Activated T-helper 1 cell treated with anti-CD3 and anti-CD28 coated beads, Interleukin-12 subunit alpha, Interleukin-12 subunit beta, Interleukin-2, Interleukin-4 antibody, amounts not matched to agents 30 ng/mL and 10 ng/mL and 1 ng/mL, durations not matched to agents 14 hours and 24 hours and 36 hours (primary cell): Measurements from ENCODE around the gene EMID1. TPM values are rescaled to one million over a fixed set of nuclear protein-coding genes. Genes with fewer than 3 reads are reported as not detected.

Experiments used
- DNase-seq: peaks from one replicate; pipeline ENCODE4 v3.0.0; 2021; ENCODE audit warnings: low spot score
- H3K27ac Mint-ChIP-seq: one replicate; pipeline ENCODE4 v1.8.0; 2021; ENCODE audit warnings: mild to moderate bottlenecking, mixed read lengths
- H3K27me3 Mint-ChIP-seq: one replicate; pipeline ENCODE4 v1.8.0; 2022; ENCODE audit warnings: mild to moderate bottlenecking, moderate library complexity, mixed read lengths; ENCODE audit not compliant: insufficient read depth
- H3K36me3 Mint-ChIP-seq: one replicate; pipeline ENCODE4 v1.8.0; 2021; ENCODE audit warnings: low read depth, mixed read lengths
- H3K4me1 Mint-ChIP-seq: one replicate; pipeline ENCODE4 v1.8.0; 2021; ENCODE audit warnings: low read depth, mixed read lengths
- H3K4me3 Mint-ChIP-seq: one replicate; pipeline ENCODE4 v1.8.0; 2021; ENCODE audit warnings: mild to moderate bottlenecking, moderate library complexity, mixed read lengths
- H3K9me3 Mint-ChIP-seq: one replicate; pipeline ENCODE4 v1.8.0; 2021; ENCODE audit warnings: mixed read lengths
- intact Hi-C: fragments of 100-400 bp; cut with micrococcal nuclease; formaldehyde crosslinking; loops from one replicate; pipeline ENCODE4 v1.15.1; 2024
- total RNA-seq: library from RNA; stranded (reverse); gene quantifications from 2 replicates; pipeline ENCODE4 v1.2.3, GENCODE V29; 2022

The EMID1 gene
- total RNA-seq, 1 donor from 2014 or later, result not detected

DNA sequence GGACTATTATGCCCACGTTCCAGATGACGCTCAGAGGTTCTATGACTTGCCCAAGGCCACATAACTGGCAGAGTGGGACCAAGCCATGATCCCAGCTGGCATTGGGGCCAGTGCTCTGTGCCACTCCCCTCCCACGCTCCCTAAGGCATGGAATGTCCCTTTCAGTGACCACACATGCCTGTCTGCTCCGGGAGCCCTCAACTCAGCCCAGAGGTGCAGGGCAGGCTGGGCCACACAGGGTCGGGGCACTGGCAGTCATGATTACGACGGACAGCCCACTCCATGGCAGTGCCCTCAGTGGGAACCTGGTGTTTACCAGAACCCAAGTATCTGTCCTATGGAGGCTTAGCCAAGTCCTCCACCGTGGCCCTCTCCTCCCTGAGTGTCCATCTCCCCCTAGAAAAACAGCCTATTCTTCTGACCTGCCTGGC lies 52.1 kb downstream of the EMID1 start:
- peaks cover 2% of the 10 kb centered on the region for H3K36me3 Mint-ChIP-seq
- intact Hi-C loops, result no loop called here
- H3K27me3 Mint-ChIP-seq, result no peaks in the 10 kb centered on the region
- DNase-seq, result no peak
- H3K4me1 Mint-ChIP-seq, result no peaks in the 10 kb centered on the region
- H3K27ac Mint-ChIP-seq, result no peak overlapping the region
- H3K9me3 Mint-ChIP-seq, result no peaks in the 10 kb centered on the region
- no peak overlapping the region for H3K4me3 Mint-ChIP-seq

- H3K4me1 Mint-ChIP-seq, result no peaks in the 10 kb centered on the region
- no peaks in the 10 kb centered on the region for H3K9me3 Mint-ChIP-seq
- no peak for DNase-seq
- H3K36me3 Mint-ChIP-seq, result peaks cover 2% of the 10 kb centered on the region
- H3K4me3 Mint-ChIP-seq, result no peak overlapping the region
- H3K27me3 Mint-ChIP-seq, result no peaks in the 10 kb centered on the region
- H3K27ac Mint-ChIP-seq, result no peak overlapping the region
- intact Hi-C loops, result no loop called here
Observed at GRCh38 chr22:29258407-29259252, 52.9 kb downstream of the EMID1 start.

- Mint-ChIP-seq H3K4me1 (no peaks in the 10 kb centered on the region), H3K4me3 (no peak overlapping the region), H3K9me3 (no peaks in the 10 kb centered on the region), H3K27ac (no peak overlapping the region), H3K36me3 (peaks cover 2% of the 10 kb centered on the region), H3K27me3 (no peaks in the 10 kb centered on the region)
- intact Hi-C loops, result no loop called here
- no peak for DNase-seq
Observed at GRCh38 chr22:29259253-29259899, 53.7 kb downstream of the EMID1 start.

DNA sequence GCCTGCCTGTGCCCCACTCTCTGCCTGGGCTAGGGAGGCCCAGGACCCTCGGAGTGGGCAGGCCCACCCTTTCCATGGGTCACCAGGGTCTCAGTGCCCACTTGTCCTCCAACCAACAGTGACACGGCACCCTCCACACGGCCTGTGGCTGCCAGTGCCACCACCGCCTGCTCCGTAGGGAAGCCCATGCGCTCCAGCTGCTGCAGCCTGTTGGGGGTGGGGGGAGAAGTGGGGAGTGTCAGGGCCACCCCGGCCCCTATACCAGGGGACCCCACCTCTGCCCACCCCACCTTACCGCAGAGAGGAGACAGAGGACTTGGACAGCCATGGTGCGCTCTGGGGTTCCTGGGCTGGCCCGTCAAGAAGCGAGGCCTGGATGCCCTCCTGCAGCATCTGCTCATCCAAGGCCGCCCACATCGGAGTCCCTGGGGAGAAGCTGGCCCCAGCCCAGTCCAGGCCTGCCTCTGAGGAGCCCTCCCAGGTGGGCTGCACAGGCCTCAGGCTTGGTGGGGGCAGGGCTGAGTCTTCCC lies 54.4 kb downstream of the EMID1 start:
- H3K36me3 Mint-ChIP-seq, result peaks cover 2% of the 10 kb centered on the region
- no peak for DNase-seq
- intact Hi-C loops, result loop anchor here (10.0 kb wide), 1 partner anchor 375 kb away; the partner anchor contains the start of gene ZNRF3
- no peak overlapping the region for H3K27ac Mint-ChIP-seq
- H3K9me3 Mint-ChIP-seq, result no peaks in the 10 kb centered on the region
- H3K4me1 Mint-ChIP-seq, result no peaks in the 10 kb centered on the region
- H3K4me3 Mint-ChIP-seq, result no peak overlapping the region
- H3K27me3 Mint-ChIP-seq, result no peaks in the 10 kb centered on the region

DNA sequence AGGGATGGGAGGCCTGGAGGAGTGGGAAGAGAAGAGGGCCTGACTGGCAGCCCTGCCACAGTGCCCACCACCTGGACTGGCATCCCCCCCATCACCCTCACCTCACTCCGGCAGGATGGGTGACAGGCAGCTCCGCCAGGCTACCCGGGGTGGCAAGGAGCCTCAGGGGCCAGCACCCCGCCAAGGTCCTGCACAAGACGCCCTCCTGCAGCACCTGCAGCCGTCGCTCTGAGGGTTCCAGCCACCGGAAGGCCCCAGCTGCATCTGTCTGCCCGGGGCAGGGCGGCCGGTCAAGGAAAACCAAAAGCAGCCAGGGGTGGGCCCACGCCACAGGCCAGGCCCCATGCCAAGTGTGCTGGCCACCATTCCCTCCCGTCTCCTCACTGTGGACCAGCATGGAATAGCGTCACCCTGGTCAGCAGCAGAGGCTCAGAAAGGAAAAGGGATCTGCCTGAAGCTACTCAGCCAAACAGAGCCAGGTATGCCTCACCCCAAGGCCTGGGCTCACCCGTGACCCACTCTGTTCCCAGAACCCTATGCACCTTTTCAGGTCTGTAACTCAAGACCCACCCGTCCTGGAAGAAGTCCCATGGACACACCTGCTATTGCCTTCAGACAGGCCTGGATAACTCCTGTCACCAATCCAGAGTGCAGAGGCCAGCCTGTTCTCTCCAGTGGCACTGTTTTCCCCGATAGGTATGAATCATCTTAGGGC lies 55.1 kb downstream of the EMID1 start:
- Mint-ChIP-seq H3K36me3 (peaks cover 2% of the 10 kb centered on the region), H3K4me3 (no peak overlapping the region), H3K4me1 (no peaks in the 10 kb centered on the region), H3K27ac (no peak overlapping the region), H3K9me3 (no peaks in the 10 kb centered on the region), H3K27me3 (no peaks in the 10 kb centered on the region)
- intact Hi-C loops, result loop anchor here (10.0 kb wide), 1 partner anchor 376 kb away; the partner anchor contains the start of gene ZNRF3
- DNase-seq, result no peak

DNA sequence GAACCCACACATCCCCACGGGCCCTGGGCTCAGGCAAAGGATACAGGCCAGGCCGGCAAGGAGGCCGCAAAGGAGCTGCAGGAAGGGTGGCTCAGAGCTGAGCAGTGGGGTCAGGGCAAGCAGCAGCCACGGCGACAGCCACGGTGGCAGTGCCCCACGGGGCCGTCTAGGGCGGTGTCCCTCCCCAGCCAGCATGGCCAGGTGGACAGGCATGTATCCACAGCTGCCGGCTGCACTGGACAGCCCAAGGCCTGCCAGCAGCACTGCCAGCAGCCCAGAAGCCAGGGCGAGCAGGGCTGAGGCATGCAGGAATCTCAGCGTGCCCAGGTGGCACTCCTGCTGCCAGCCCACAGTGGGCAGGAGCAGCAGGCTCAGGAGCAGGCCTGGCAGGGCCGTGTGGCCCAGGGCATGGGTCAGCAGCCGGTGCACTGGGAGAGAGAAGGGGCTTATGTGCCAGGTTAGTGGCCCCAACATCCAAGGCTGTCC lies 58.1 kb downstream of the EMID1 start:
- Mint-ChIP-seq H3K27me3 (no peaks in the 10 kb centered on the region), H3K36me3 (peaks cover 15% of the 10 kb centered on the region), H3K4me3 (no peak overlapping the region), H3K9me3 (no peaks in the 10 kb centered on the region), H3K4me1 (peaks cover 11% of the 10 kb centered on the region), H3K27ac (no peak overlapping the region)
- no peak for DNase-seq
- intact Hi-C loops, result loop anchor here (10.0 kb wide), 1 partner anchor 379 kb away; the partner anchor contains the start of gene ZNRF3

- DNase-seq, result no peak
- no peak overlapping the region for H3K4me3 Mint-ChIP-seq
- no peaks in the 10 kb centered on the region for H3K27me3 Mint-ChIP-seq
- no peak overlapping the region for H3K27ac Mint-ChIP-seq
- H3K9me3 Mint-ChIP-seq, result no peaks in the 10 kb centered on the region
- H3K36me3 Mint-ChIP-seq, result peaks cover 29% of the 10 kb centered on the region
- intact Hi-C loops, result loop anchor here (10.0 kb wide), 1 partner anchor 381 kb away; the partner anchor contains the start of gene ZNRF3
- H3K4me1 Mint-ChIP-seq, result peaks cover 25% of the 10 kb centered on the region
Observed at GRCh38 chr22:29265305-29265704, 59.6 kb downstream of the EMID1 start.

GRCh38 chr22:29265929-29266328 lies 60.2 kb downstream of the EMID1 start:
- H3K4me3 Mint-ChIP-seq, result peak overlapping the region; percentile 96
- peaks cover 35% of the 10 kb centered on the region for H3K36me3 Mint-ChIP-seq

DNA sequence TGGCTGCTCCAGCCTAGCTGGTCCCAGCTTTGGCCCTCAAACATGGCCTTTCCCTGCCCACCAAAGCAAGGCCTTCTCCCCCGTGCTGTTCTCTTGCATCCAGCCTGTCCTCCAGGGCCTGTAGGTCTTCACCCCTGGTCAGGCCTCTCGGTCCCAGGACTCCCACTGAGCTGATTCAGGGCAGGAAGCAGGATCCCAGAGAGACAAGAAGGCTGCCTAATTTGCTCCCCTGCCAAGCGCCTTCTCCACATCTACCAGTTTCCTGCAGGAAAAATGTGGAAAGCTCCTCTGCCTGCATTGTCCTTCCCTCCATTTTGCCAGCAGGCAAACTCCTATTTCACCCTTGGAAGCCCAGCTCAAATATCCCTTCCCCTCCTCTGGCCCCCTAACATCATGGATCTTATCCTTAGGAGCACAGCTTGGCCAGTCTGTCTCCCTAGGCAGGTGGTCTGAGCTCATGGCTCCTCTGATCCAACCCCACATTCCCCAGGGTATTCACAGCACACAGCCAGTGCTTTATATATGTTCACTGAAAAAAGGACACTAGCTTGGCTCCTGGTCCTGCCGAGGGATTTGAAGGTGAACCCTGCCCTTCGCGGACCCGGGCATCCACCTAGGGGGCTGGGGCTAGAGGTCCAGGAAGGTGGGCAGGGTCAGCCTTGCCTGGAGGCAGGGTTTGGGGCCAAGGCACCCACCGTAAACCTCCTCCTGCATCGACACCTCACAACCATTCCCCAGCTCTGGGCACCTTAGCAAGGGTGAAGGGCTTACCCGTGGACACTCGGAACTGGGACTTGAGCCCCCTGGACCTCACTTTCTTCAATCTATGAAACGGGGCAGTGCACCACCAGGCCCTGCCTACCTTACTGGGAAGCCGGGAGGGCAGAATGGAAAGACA lies 61.1 kb downstream of the EMID1 start:
- Mint-ChIP-seq H3K4me3 (peak overlapping the region; percentile 96), H3K36me3 (peaks cover 40% of the 10 kb centered on the region), H3K9me3 (no peaks in the 10 kb centered on the region), H3K27ac (peak overlapping the region; percentile 99), H3K27me3 (no peaks in the 10 kb centered on the region), H3K4me1 (peaks cover 38% of the 10 kb centered on the region)
- intact Hi-C loops, result loop anchor here (2.0 to 10.0 kb wide), 2 partner anchors 360 to 382 kb away; partner anchors contain the start of gene ZNRF3
- no peak for DNase-seq

More at GRCh38 chr22:29265929-29266328, 60.2 kb downstream of the EMID1 start:
- intact Hi-C loops, result loop anchor here (2.0 to 10.0 kb wide), 2 partner anchors 359 to 381 kb away; partner anchors contain the start of gene ZNRF3
- H3K4me1 Mint-ChIP-seq, result peaks cover 32% of the 10 kb centered on the region
- no peak for DNase-seq
- no peaks in the 10 kb centered on the region for H3K9me3 Mint-ChIP-seq
- H3K27me3 Mint-ChIP-seq, result no peaks in the 10 kb centered on the region
- peak overlapping the region; percentile 99 for H3K27ac Mint-ChIP-seq

DNA sequence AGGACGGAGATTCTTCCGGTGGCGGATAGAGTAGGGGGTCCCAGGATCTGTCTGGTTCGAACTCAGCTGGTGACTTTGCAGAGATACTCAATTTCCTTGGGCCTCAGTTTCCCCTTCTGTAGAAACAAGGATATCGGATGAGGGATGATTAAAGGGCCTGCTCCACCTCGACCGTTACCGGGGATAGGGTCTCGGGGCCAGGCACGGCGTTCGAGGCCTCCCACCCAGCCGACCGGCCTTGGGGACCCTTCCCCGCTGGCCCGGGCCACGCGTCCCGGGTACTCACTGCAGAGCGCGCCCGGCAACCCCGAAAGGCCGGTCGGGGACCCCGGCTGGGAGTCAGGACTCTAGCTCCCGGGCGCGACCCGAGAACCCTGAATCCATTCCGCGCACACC lies 61.8 kb downstream of the EMID1 start:
- intact Hi-C loops, result loop anchor here (2.0 to 10.0 kb wide), 2 partner anchors 361 to 383 kb away; partner anchors contain the start of gene ZNRF3
- peaks cover 43% of the 10 kb centered on the region for H3K36me3 Mint-ChIP-seq
- peak overlapping the region; percentile 99 for H3K27ac Mint-ChIP-seq

DNA sequence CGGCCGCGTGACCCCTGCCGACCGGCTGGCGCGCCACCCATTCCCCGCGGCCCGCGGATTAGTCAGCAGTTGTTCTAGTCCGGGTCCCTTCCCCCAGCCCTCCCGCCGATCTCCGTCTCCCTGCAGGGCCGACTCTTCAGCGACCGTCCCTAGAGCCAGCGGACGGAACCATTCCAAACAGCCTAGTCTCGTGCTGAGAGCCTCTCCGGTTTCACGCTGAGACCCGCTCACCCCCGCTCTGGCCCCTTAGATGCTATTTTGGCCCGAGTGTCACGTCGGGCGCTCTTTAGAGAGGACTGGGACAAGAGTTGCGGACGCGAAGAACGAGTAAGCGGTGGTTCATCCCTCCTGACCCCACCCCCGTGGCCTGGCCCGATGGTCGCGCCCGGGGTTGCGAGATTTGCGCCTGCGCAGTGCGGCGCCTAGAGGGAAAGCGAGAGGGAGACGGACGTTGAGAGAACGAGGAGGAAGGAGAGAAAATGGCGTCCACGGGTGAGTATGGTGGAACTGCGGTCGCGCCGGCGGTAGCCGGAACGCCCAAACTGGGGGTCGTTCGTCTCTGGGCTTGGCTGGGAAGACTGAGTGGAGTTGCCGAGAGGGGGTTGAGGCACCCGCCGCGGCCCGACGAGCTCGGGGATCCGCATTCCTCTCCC lies 62.3 kb downstream of the EMID1 start, which contains the start of the genes EWSR1 and RHBDD3:
EWSR1 (plus strand) TSS at position 411 of the 653 bp plus-strand sequence; CDS start at position 480, 69 bp downstream.
RHBDD3 (minus strand) TSS at position 124 of the 653 bp plus-strand sequence. CDS start 2,355 bp downstream, outside the sequence.
- peaks cover 48% of the 10 kb centered on the region for H3K36me3 Mint-ChIP-seq
- intact Hi-C loops, result loop anchor here (2.0 to 10.0 kb wide), 5 partner anchors 361 to 1349 kb away; partner anchors contain the start of genes CCDC117, PITPNB, UQCR10 and ZMAT5
- peak within 1 kb of the TSS; percentile 99 for H3K27ac Mint-ChIP-seq
- no peaks in the 10 kb centered on the region for H3K27me3 Mint-ChIP-seq
- DNase-seq, result peak; percentile 97
- peaks cover 50% of the 10 kb centered on the region for H3K4me1 Mint-ChIP-seq
- H3K4me3 Mint-ChIP-seq, result peak within 1 kb of the TSS; percentile 96
- no peaks in the 10 kb centered on the region for H3K9me3 Mint-ChIP-seq

More for the DNA sequence above, 61.8 kb downstream of the EMID1 start:
- Mint-ChIP-seq H3K27me3 (no peaks in the 10 kb centered on the region), H3K9me3 (no peaks in the 10 kb centered on the region), H3K4me1 (peaks cover 45% of the 10 kb centered on the region), H3K4me3 (peak overlapping the region; percentile 96)
- DNase-seq, result no peak
